HepG2 (cell line): ENCODE measurements around the gene TPX2. TPM values are rescaled to one million over a fixed set of nuclear protein-coding genes. Genes with fewer than 3 reads are reported as not detected.

ENCODE experiments used
- ATF4 ChIP-seq, 2 experiments: fragments of 450-650 bp in 1 of 2; sonication (generic) in 1 of 2; formaldehyde crosslinking; IDR thresholded peaks; 2 replicates each; pipeline versions ENCODE4 v1.5.0 to v1.8.0; 2020 to 2022; ENCODE audit warnings: mild to moderate bottlenecking in 1 of 2, missing genetic modification reagents in 1 of 2
- ELF1 ChIP-seq: sonication (generic); formaldehyde crosslinking; IDR thresholded peaks from 2 replicates; pipeline ENCODE4 v1.4.0; 2020; ENCODE audit warnings: missing genetic modification reagents
- GATA4 ChIP-seq: sonication (generic); IDR thresholded peaks from 2 replicates; pipeline ENCODE4 v1.6.1; 2016; ENCODE audit warnings: antibody characterized with exemption, low read depth, borderline replicate concordance
- HNRNPK ChIP-seq: fragments of 200-400 bp; formaldehyde crosslinking; IDR thresholded peaks from 2 replicates; pipeline ENCODE4 v1.6.1; 2018; ENCODE audit warnings: low read length, low read depth, moderate library complexity, mild to moderate bottlenecking; ENCODE audit not compliant: poor library complexity, severe bottlenecking
- IKZF1 ChIP-seq: fragments of 450-650 bp; IDR thresholded peaks from 2 replicates; pipeline ENCODE4 v1.7.1; 2016
- POLR2G ChIP-seq: fragments of 200-400 bp; formaldehyde crosslinking; IDR thresholded peaks from 2 replicates; pipeline ENCODE4 v1.6.1; 2018; ENCODE audit warnings: mild to moderate bottlenecking, low read depth, low read length, moderate library complexity
- RBFOX2 ChIP-seq: fragments of 200-400 bp; formaldehyde crosslinking; IDR thresholded peaks from 2 replicates; pipeline ENCODE4 v1.6.1; 2017; ENCODE audit warnings: low read depth, mild to moderate bottlenecking, low read length
- SAFB2 ChIP-seq: sonication (generic); formaldehyde crosslinking; IDR thresholded peaks from 2 replicates; pipeline ENCODE4 v1.5.1; 2020; ENCODE audit warnings: missing genetic modification reagents, low read depth, mild to moderate bottlenecking, borderline replicate concordance
- SPEN ChIP-seq: sonication (generic); formaldehyde crosslinking; IDR thresholded peaks from 2 replicates; pipeline ENCODE4 v1.5.1; 2020; ENCODE audit warnings: low read depth, mild to moderate bottlenecking, missing genetic modification reagents
- ZBTB34 ChIP-seq: sonication (generic); formaldehyde crosslinking; IDR thresholded peaks from 2 replicates; pipeline ENCODE4 v1.8.0; 2022; ENCODE audit warnings: mild to moderate bottlenecking, missing genetic modification reagents
- ZBTB46 ChIP-seq: sonication (generic); formaldehyde crosslinking; IDR thresholded peaks from 2 replicates; pipeline ENCODE4 v1.4.0; 2020; ENCODE audit warnings: mild to moderate bottlenecking, missing genetic modification reagents, borderline replicate concordance
- ZNF710 ChIP-seq: sonication (generic); formaldehyde crosslinking; IDR thresholded peaks from 2 replicates; pipeline ENCODE4 v1.5.0; 2020; ENCODE audit warnings: mild to moderate bottlenecking, missing genetic modification reagents, borderline replicate concordance
- ZNF766 ChIP-seq: sonication (generic); formaldehyde crosslinking; IDR thresholded peaks from 2 replicates; pipeline ENCODE4 v1.5.0; 2020; ENCODE audit warnings: missing genetic modification reagents, borderline replicate concordance
- ZSCAN9 ChIP-seq: IDR thresholded peaks from 2 replicates; pipeline ENCODE4 v1.6.1; 2016; ENCODE audit warnings: borderline replicate concordance
- polyA plus RNA-seq, 8 experiments: library from polyadenylated mRNA; depleted of rRNA in 3 of 8; stranded (reverse) in 7 of 8; unstranded in 1 of 8; fragments of >200 nt; fragmentation: Illumina TruSeq in 4 of 8; extraction: Trizol in 4 of 8; gene quantifications; 2 replicates each; pipeline versions ENCODE4 v1.2.1 to v1.2.3, GENCODE V29; 2011 to 2016; ENCODE audit warnings: low read depth in 4 of 8, missing spikeins in 1 of 8, mixed read lengths in 1 of 8; ENCODE audit not compliant: insufficient read depth in 1 of 8
- total RNA-seq, 5 experiments: library from RNA; depleted of rRNA; stranded (reverse); fragments of >200 nt; fragmentation: Illumina TruSeq; extraction: Trizol; gene quantifications; 2 replicates each; pipeline ENCODE4 v1.2.3, GENCODE V29; 2016; ENCODE audit warnings: low read depth in 1 of 5
- TF ChIP-seq, protein P1 (sequence below): sonication (generic); formaldehyde crosslinking; conservative IDR thresholded peaks from 2 replicates; pipeline ENCODE4 v1.5.0; 2020; ENCODE audit warnings: missing genetic modification reagents
- TF ChIP-seq, protein P2 (sequence below): sonication (generic); formaldehyde crosslinking; conservative IDR thresholded peaks from 2 replicates; pipeline ENCODE4 v1.4.0; 2020; ENCODE audit warnings: missing genetic modification reagents
- TF ChIP-seq, protein P3 (sequence below): IDR thresholded peaks from 2 replicates; pipeline ENCODE4 v1.6.1; 2016; ENCODE audit warnings: low read depth, borderline replicate concordance

Gene TPX2
- total and polyA plus RNA-seq, 2 of the 13 experiments (the other 11 are each of a cell fraction or from before 2014, with no cell fraction given): 34.3 to 124 TPM

DNA sequence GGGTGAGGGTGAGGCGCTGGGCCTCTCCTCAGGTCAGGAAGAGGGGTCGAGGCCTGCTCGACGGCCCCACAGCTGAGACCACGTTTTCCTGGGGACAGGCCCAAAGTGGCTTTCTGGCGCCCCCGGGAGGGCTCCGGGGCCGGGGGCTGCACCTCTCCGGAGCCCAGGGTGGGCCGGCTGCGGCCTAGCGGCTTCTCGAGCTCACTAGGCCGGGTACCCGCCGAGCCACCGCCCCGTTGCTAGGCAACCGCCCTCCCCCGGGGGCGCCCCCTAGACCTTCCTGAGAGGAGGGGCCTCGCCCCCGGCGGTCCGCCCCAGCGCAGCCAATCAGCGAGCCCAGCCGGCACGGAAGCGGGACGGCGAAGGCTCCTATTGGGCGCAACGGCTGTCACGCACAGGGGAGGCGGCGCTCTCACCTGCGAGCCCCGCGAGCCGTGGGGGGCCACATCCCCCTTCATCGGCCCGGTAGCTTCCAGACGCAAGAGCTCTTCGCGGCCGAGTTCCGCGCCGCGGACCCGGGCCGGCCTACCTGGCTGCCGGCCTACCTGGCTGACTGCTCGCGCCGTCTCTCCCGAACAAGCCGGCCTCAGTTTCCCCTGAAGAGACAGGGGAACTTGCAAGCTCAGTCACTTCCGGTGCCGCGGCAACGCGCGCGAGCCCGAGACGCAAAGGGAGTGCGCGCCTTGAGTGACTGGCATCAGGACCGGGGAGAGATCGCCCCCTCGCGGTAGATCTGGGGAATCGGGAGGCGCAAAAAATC is 15.6 kb upstream of the TPX2 start (continued):
- TF ChIP-seq, protein P1, sequence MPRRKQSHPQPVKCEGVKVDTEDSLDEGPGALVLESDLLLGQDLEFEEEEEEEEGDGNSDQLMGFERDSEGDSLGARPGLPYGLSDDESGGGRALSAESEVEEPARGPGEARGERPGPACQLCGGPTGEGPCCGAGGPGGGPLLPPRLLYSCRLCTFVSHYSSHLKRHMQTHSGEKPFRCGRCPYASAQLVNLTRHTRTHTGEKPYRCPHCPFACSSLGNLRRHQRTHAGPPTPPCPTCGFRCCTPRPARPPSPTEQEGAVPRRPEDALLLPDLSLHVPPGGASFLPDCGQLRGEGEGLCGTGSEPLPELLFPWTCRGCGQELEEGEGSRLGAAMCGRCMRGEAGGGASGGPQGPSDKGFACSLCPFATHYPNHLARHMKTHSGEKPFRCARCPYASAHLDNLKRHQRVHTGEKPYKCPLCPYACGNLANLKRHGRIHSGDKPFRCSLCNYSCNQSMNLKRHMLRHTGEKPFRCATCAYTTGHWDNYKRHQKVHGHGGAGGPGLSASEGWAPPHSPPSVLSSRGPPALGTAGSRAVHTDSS (CRISPR knock-in tag): 0 out of 2 replicates have a peak, but pooled peaks have one; percentile 41
- TF ChIP-seq POLR2G (peak; percentile 72), ATF4 (CRISPR knock-in tag; IDR thresholded peaks at IDR 0.05) (peak in 1 of 2 experiments; percentile 70; a peak in 1 of 4 replicates), ZBTB34 (CRISPR knock-in tag) (0 out of 2 replicates have a peak, but pooled peaks have one; percentile 74), ELF1 (CRISPR knock-in tag) (peak; percentile 94), SAFB2 (CRISPR knock-in tag) (peak; percentile 85), ZSCAN9 (CRISPR knock-in tag) (peak; percentile 68; the same call in 1 of the 2 replicates), RBFOX2 (peak; percentile 99), GATA4 (no peak), HNRNPK (peak; percentile 93), ZBTB46 (CRISPR knock-in tag) (no peak), SPEN (CRISPR knock-in tag) (peak; percentile 89), IKZF1 (no peak), ZNF710 (CRISPR knock-in tag) (peak; percentile 75; the same call in 1 of the 2 replicates), ZNF766 (CRISPR knock-in tag) (peak; percentile 73; the same call in 1 of the 2 replicates)
- TF ChIP-seq, protein P2, sequence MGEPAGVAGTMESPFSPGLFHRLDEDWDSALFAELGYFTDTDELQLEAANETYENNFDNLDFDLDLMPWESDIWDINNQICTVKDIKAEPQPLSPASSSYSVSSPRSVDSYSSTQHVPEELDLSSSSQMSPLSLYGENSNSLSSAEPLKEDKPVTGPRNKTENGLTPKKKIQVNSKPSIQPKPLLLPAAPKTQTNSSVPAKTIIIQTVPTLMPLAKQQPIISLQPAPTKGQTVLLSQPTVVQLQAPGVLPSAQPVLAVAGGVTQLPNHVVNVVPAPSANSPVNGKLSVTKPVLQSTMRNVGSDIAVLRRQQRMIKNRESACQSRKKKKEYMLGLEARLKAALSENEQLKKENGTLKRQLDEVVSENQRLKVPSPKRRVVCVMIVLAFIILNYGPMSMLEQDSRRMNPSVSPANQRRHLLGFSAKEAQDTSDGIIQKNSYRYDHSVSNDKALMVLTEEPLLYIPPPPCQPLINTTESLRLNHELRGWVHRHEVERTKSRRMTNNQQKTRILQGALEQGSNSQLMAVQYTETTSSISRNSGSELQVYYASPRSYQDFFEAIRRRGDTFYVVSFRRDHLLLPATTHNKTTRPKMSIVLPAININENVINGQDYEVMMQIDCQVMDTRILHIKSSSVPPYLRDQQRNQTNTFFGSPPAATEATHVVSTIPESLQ (CRISPR knock-in tag): no peak
- TF ChIP-seq, protein P3, sequence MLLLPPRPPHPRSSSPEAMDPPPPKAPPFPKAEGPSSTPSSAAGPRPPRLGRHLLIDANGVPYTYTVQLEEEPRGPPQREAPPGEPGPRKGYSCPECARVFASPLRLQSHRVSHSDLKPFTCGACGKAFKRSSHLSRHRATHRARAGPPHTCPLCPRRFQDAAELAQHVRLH (CRISPR knock-in tag): peak; percentile 75; the same call in 1 of the 2 replicates
